Measurements from ENCODE around the gene PAPPA2. TPM values are rescaled to one million over a fixed set of nuclear protein-coding genes. Genes with fewer than 3 reads are reported as not detected.

The PAPPA2 gene
- total and polyA plus RNA-seq, 7 donors = under 0.01 to 3.9 (median 1.2) TPM; not detected in 1

DNA sequence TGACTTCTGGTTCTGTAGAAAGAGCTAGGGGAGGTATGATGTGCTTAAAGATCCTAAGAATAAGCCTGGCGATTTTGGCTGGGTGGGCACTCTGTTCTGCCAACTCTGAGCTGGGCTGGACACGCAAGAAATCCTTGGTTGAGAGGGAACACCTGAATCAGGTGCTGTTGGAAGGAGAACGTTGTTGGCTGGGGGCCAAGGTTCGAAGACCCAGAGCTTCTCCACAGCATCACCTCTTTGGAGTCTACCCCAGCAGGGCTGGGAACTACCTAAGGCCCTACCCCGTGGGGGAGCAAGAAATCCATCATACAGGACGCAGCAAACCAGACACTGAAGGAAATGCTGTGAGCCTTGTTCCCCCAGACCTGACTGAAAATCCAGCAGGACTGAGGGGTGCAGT is 93.3 kb downstream of the PAPPA2 start:
- no peak overlapping the region for H3K4me3 ChIP-seq
- H3K27ac ChIP-seq = no peak overlapping the region
- TF ChIP-seq POLR2A (IDR thresholded peaks at IDR 0.05) = no peak
- TF ChIP-seq, protein P1, sequence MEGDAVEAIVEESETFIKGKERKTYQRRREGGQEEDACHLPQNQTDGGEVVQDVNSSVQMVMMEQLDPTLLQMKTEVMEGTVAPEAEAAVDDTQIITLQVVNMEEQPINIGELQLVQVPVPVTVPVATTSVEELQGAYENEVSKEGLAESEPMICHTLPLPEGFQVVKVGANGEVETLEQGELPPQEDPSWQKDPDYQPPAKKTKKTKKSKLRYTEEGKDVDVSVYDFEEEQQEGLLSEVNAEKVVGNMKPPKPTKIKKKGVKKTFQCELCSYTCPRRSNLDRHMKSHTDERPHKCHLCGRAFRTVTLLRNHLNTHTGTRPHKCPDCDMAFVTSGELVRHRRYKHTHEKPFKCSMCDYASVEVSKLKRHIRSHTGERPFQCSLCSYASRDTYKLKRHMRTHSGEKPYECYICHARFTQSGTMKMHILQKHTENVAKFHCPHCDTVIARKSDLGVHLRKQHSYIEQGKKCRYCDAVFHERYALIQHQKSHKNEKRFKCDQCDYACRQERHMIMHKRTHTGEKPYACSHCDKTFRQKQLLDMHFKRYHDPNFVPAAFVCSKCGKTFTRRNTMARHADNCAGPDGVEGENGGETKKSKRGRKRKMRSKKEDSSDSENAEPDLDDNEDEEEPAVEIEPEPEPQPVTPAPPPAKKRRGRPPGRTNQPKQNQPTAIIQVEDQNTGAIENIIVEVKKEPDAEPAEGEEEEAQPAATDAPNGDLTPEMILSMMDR (IDR thresholded peaks at IDR 0.05) = no peak
- WGBS, 2 donors = 73 to 85% methylated on average over 6 of the region's 6 CpGs
- intact Hi-C loops (cut with DNase I) = no loop called here
- H3K36me3 ChIP-seq = no peaks in the 10 kb centered on the region
- H3K9me3 ChIP-seq = no peaks in the 10 kb centered on the region
- peaks cover 0 to 22% (median 14%) of the 10 kb centered on the region in 4 donors for H3K4me1 ChIP-seq
- DNase-seq = no peak
- H3K27me3 ChIP-seq = no peaks in the 10 kb centered on the region

DNA sequence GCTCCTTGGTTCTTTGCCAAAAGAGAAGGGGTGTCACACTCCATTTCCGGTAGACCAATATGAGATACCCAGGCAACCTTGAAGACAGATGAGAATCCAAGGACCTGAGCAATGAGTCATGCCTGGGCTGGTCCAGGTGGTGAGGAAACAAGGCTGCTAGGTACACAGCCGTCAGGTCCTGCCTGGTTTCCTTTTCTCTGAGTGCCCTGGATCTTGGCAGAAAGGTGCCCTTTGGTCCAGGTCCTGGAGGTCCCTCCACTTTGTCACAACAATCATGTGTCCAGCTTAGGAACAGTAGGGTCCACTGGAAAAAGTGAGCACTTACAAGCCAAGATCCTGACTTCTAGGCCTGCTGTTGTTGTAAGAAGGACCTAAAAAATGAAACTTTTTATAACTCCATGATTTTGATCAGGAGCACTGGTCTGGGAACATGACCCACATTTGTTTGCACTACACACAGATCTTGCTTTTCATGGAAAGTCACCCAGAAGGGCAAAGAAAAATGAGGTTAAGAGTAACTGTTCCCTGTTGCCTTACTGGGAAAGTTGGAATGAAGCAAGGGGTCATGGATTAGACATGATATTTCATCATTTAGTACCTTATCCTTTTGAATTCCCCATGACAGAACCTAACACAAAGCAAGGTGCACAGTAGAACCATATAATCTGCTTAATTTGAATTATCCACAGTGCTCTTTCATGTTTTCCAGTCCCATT is 94.7 kb downstream of the PAPPA2 start:
- no peaks in the 10 kb centered on the region for H3K27me3 ChIP-seq
- intact Hi-C loops (cut with DNase I) = no loop called here

DNA sequence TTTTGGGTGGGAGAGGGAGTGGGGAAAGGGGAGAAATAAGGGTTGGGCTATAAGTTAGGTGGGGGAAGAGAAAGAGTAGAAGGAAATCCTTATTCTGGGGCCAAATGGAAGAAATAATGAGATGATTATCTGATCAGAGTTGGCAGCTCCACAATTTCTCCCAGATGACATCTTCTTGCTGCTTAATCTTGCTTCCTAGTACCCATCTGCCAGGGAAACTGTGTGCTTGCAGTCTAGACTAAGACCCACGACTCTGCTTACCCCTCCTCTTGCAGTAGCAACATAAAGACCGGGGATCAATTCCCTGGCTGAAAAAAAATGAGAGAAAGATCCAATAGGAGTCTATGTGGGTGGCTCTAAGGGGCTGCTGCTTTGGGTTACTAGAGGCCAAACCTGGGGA is 95.6 kb downstream of the PAPPA2 start:
- TF ChIP-seq EP300 (IDR thresholded peaks at IDR 0.05) (no peak), POLR2A (IDR thresholded peaks at IDR 0.05) (no peak), POLR2AphosphoS5 (IDR thresholded peaks at IDR 0.05) (no peak)
- TF ChIP-seq, protein P1 (IDR thresholded peaks at IDR 0.05) = no peak
- WGBS, 2 donors = 12 to 32% methylated on average over 2 of the region's 2 CpGs
- no peak for DNase-seq
- no peak overlapping the region for H3K27ac ChIP-seq
- no peaks in the 10 kb centered on the region for H3K27me3 ChIP-seq
- H3K9me3 ChIP-seq = no peaks in the 10 kb centered on the region
- no peaks in the 10 kb centered on the region for H3K36me3 ChIP-seq
- no peak overlapping the region for H3K4me3 ChIP-seq
- peaks cover 0 to 12% (median 10%) of the 10 kb centered on the region in 4 donors for H3K4me1 ChIP-seq
- intact Hi-C loops (cut with DNase I) = no loop called here

More for the DNA sequence above, 94.7 kb downstream of the PAPPA2 start:
- 28 to 71% methylated on average over 2 of the region's 2 CpGs for WGBS, 2 donors
- no peak for DNase-seq
- no peaks in the 10 kb centered on the region for H3K36me3 ChIP-seq
- H3K27ac ChIP-seq = no peak overlapping the region
- H3K9me3 ChIP-seq = no peaks in the 10 kb centered on the region
- H3K4me3 ChIP-seq = no peak overlapping the region
- H3K4me1 ChIP-seq = peaks cover 0 to 16% (median 11%) of the 10 kb centered on the region in 4 donors
- TF ChIP-seq, protein P1 (IDR thresholded peaks at IDR 0.05) = no peak
- no peak for TF ChIP-seq POLR2A (IDR thresholded peaks at IDR 0.05)
- TF ChIP-seq EP300 (IDR thresholded peaks at IDR 0.05) = no peak
- TF ChIP-seq POLR2AphosphoS5 (IDR thresholded peaks at IDR 0.05) = no peak

DNA sequence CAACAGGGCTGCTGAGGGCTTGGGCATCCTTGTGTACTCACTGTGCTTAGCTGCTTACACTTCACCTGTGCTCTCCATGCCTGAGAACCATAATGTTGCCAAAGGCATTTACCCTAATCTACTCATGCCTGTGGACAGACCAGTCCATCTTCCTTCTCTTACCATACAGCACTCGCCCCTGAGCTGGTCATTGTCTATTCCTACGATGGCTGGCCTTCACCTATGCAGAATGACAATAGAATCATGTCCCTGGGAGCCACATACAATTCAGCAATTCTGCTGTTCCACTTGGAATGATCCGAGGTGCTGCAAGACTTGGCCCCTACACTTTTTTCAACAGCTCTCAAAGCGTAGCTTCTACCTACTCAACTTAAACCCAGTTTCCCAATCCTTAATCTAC is 96.5 kb downstream of the PAPPA2 start:
- no peak for TF ChIP-seq POLR2AphosphoS5 (IDR thresholded peaks at IDR 0.05)
- TF ChIP-seq POLR2A (IDR thresholded peaks at IDR 0.05) = no peak
- TF ChIP-seq, protein P1 (IDR thresholded peaks at IDR 0.05) = no peak
- no peak for TF ChIP-seq EP300 (IDR thresholded peaks at IDR 0.05)
- Histone ChIP-seq H3K4me3 (no peak overlapping the region), H3K9me3 (no peaks in the 10 kb centered on the region), H3K4me1 (peaks cover 0 to 12% (median 10%) of the 10 kb centered on the region in 4 donors), H3K36me3 (no peaks in the 10 kb centered on the region), H3K27me3 (no peaks in the 10 kb centered on the region), H3K27ac (no peak overlapping the region)
- intact Hi-C loops (cut with DNase I) = loop anchor here (1.0 kb wide), 1 partner anchor 322 kb away; no protein-coding TSS in a partner anchor
- 22 to 25% methylated on average over 4 of the region's 4 CpGs for WGBS, 2 donors
- no peak for DNase-seq

Measured in sigmoid colon (tissue), 7 donors.